GM18508 (cell line): Measurements from ENCODE around the gene TLN1.

ENCODE experiments used
- ATAC-seq: cut with Tn5 transposase; IDR thresholded peaks from one replicate; pipeline ENCODE4 v1.9.1; 2021; ENCODE audit warnings: moderate number of reproducible peaks; ENCODE audit not compliant: insufficient read depth, unreplicated experiment

The TLN1 gene

DNA sequence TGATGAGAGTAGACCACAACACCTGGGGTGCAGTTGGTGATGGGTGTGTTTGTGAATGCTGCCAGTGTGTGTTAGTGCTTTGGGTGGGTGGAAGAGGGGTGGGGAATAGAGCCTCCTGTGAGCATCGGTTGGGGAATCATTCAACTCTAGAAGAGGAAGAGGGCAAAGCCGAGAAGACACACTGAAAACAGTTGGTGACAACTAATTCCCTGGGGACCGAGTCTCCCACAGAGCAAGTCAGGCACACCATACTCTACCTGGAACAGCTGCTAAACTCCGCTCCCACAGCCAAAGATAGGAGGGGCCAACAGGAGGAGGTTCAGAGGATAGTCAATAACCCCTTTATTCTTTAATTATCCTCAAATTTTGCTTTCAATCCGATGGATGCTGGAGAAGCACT is 65.4 kb downstream of the TLN1 start:
- no peak for ATAC-seq

GRCh38 chr9:35666045-35666444 is 66.0 kb downstream of the TLN1 start:
- no peak for ATAC-seq

DNA sequence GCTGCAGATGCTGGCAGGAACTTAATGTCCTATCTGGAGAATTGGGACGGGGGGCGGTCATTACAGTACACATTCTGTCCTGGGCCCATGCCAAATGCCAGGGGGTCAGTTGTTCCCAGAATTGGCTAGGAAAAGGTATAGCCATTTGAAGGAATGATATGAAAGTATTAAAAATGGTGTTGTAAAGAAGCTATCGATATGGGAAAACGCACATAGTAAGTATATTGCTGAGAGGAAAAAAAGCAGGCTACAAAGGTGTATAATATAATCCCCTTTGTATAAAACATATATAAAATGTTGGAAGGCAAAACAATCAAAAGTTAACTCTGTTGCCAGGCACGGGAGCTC is 66.5 kb downstream of the TLN1 start:
- no peak for ATAC-seq

- no peak for ATAC-seq
These were observed 67.2 kb downstream of the TLN1 start, which contains the start of gene ARHGEF39 for GRCh38 chr9:35664531-35665470. ARHGEF39 (minus strand) TSS chr9:35665195; CDS start chr9:35665169, 26 bp downstream.

DNA sequence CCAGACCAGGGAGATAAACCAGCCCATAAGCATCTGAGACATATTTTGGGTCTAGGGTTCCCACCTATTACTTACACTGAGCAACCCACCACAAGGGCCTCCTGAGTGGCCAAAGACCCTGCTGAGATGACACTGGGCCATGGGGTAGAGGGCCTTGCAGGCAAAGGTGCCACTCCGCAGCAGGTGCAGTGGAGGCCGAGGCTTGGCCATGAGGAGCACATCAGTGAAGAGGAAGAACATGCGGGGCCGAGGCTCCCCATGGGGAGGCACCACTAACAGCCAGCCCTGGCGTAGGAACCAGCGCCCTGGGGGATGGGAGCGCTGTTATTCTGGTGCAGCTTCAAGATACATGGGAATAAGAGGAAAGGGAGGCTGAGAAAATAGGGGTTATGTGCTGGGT is 69.6 kb downstream of the TLN1 start:
- no peak for ATAC-seq

GRCh38 chr9:35661756-35662350 is 70.1 kb downstream of the TLN1 start:
- ATAC-seq, result no peak

DNA sequence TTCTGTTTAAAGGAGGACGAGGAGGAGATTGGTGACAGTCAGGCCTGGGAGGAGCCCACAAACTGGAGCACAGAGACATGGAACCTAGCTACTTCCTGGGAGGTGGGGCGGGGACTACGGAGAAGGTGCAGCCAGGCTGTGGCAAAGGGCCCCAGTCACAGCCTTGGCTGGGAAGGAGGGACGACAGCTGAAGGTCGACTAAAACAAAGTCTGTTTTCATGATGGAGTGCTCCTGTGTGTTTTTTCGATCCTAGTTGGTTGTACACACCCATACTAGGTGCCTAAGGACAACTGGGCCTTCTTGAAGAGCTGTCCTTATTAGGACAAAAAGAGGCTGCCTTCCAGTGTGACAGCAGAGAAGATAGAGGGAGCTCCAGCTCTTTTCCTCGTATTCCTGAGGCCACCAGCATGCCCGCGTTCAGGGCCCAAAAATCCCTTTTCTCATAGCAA is 71.0 kb downstream of the TLN1 start:
- ATAC-seq, result no peak

GRCh38 chr9:35659340-35659739 is 72.7 kb downstream of the TLN1 start:
- no peak for ATAC-seq

DNA sequence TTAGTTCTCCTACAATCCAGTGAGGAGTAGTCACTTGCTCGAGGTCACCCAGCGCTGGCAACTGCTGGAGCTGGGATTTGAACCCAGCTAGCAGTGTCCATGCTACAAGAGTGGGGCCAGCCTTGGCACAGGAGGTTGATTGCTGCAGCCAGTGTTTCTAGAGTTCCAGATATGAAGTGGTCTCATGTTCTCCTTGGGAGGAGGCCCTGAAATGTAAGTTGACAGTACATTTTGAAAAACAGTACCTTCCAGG is 73.1 kb downstream of the TLN1 start:
- no peak for ATAC-seq

DNA sequence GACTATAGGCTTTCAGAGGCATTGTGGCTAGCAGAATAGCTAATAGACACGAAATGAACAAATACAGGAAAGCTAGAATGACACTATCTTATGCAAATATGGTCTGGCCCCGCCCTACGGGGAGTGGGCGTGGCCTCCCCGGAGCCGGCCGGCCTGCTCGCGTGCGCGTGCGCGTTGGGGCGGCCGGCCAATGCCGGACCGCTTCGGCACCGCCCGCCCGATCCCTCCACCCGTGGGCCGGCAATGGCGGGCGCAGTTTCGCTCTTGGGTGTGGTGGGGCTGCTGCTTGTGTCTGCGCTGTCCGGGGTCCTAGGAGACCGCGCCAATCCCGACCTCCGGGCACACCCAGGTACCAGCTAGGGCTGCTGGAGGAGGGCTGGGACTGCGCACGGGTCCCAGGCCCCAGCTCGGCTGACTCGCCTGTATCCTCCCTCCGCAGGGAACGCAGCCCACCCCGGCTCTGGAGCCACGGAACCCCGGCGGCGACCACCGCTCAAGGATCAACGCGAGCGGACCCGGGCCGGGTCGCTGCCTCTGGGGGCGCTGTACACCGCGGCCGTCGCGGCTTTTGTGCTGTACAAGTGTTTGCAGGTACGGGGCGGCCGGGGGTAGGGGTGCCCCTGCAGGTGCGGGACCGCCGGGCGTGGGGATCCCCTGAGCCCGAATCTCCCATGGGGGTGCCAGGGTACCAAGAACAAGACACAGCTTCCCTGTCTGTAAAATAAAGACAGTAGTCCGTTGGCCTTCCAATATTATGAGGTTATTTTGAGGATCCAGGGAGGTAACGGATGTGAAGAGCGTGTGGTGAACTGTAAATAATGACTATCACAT is 73.6 kb downstream of the TLN1 start, which contains the start of gene CCDC107:
TSS of gene CCDC107 (plus strand) at position 156 of the 831 bp plus-strand sequence. CDS start at position 244, 88 bp downstream.
- ATAC-seq, result peak; percentile 33

- peak; percentile 65 for ATAC-seq
These were observed 74.4 kb downstream of the TLN1 start, which contains the start of gene RMRP for GRCh38 chr9:35657546-35658136. RMRP (minus strand) TSS chr9:35658019.

- ATAC-seq, result no peak
These were observed 75.0 kb downstream of the TLN1 start for GRCh38 chr9:35656831-35657545.

DNA sequence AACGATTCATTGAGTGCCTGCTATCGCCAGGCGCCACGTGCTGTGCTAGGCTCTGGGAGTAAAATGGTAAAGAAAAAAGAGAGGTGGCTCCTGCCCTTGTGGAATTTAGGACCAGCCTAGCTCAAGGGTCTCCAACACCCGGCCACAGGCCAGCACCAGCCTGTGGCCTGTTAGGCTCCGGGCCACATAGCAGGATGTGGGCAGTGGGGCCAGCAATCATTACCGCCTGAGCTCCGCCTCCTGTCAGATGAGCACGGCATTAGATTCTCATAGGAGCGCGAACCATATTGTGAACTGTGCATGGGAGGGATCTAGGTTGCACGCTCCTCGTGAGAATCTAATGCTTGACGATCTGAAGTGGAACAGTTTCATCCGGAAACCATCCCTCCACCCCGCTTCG is 75.6 kb downstream of the TLN1 start:
- no peak for ATAC-seq

DNA sequence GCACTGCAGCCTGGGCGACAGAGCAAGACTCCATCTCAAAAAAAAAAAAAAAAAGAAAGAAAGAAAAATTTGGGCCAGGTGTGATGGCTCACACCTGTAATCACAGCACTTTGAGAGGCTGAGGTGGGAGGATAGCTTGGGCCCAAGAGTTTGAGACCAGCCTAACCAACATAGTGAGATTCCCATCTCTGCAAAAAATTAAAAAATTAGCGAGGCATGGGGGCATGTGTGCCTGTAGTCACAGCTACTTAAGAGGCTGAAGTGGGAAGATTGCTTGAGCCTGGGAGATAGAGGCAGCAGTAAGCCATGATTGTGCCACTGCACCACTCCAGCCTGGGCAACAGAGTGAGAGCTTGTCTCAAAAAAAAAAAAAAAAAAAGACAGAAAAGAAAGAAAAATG is 78.4 kb downstream of the TLN1 start:
- ATAC-seq, result no peak

- ATAC-seq, result no peak
These were observed 79.2 kb downstream of the TLN1 start for GRCh38 chr9:35652829-35653209.

DNA sequence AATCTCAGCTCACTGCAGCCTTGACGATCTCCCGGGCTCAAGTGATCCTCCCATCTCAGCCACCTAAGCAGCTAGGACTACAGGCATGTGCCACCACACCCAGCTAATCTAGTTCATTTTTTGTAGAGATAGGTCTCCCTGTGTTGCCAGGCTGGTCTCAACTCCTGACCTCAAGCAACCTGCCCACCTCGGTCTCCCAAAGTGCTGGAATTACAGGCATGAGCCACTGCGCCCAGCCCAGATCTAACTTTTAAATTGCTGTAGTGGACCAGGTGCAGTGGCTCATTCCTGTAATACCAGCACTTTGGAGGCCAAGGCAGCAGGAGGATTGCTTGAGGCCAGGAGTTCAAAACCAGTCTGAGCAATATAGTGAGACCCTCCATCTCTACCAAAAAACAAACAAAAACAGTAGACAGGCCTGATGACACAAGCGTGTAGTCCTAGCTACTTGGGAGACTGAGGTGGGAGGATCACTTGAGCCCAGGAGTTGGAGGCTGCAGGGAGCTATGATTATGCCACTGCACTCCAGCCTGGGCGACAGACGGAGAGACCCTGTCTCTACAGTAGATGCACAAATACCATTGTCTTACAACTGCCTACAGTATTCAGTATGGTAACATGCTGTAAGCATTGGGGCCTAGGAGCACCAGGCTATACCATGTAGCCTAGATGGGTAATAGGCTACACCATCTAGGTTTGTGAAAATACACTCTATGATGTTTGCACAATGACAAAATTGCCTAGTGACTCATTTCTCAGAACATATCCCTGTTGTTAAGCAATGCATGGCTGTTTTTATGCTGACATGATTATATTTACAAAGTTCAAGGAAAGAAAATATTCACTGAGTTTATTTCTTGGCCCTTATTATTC is 79.8 kb downstream of the TLN1 start:
- ATAC-seq, result no peak

DNA sequence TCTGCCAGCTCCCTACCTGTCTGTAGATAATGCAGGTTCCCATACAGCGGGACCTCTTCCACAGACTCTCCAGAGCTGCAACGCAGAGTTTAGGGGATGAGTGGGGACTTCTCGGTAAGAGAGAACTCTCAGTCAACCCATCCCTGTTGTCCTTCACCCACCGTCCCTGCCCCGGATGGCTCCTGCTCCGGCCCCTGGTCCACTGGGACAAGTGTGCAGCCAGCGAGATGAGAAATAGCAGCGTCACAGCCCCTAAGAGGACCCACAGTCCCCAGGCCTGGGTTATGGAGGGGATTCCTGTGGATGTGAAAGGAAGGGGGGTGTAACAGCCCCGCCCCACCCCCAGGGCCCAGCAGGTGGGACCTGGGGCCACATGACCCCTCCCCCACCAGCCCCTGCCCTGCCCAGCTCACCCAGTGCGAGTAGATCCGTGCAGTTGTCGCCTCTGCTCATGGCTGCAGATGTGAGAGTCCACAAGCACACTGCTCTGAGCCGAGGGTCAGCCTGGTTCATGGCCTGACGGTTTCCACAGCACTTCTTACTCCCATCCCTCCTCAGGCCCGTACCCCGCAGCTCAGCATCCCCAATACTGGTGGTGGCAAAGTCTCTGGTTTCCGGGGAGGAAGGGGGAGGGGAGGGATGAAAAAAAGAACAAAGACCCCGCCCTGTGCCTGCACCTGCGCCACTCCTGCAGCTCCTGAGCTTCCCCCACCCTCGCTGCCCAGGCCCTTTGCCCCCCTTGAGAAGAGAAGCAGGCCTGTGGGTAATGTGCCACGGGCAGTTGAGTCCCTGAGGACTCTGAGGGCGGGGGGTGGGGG is 81.4 kb downstream of the TLN1 start, which contains the start of gene SIT1:
TSS of gene SIT1 (minus strand) at position 591 of the 818 bp plus-strand sequence. CDS start at position 513, 78 bp downstream.
- ATAC-seq, result no peak
